Activated B cell treated with CpG ODN at 0.5 μM for 24 hours (primary cell): ENCODE results near the gene GIT1. TPM values are rescaled to one million over a fixed set of nuclear protein-coding genes. Genes with fewer than 3 reads are reported as not detected.
A peak's percentile ranks its signal among the peaks of the same experiment; 100 is the strongest.

Experiments used
- ATAC-seq: fragments of 200-7000 bp; cut with Tn5 transposase; one replicate; pipeline ENCODE4 v1.10.0; 2021; ENCODE audit warnings: low read depth, mild to moderate bottlenecking, moderate library complexity
- CTCF ChIA-PET: fragments of 350-600 bp; sonication (Branson Sonifier 250); formaldehyde crosslinking; loops from one replicate; lab custom pipeline; 2021; ENCODE audit warnings: antibody characterized with exemption; lab: Charles Lee
- POLR2A ChIA-PET: fragments of 350-600 bp; sonication (Branson Sonifier 250); formaldehyde crosslinking; loops from one replicate; lab custom pipeline; 2021; ENCODE audit warnings: antibody characterized with exemption; lab: Charles Lee
- DNase-seq: peaks from one replicate; pipeline ENCODE4 v3.0.0; 2022
- H3K27ac Mint-ChIP-seq: one replicate; pipeline ENCODE4 v1.8.0; 2020; ENCODE audit warnings: mixed read lengths
- H3K27me3 Mint-ChIP-seq: one replicate; pipeline ENCODE4 v1.8.0; 2021; ENCODE audit warnings: mixed read lengths
- H3K36me3 Mint-ChIP-seq: one replicate; pipeline ENCODE4 v1.8.0; 2021; ENCODE audit warnings: low read depth, mixed read lengths
- H3K4me1 Mint-ChIP-seq: one replicate; pipeline ENCODE4 v1.8.0; 2021; ENCODE audit warnings: mixed read lengths
- H3K4me3 Mint-ChIP-seq: one replicate; pipeline ENCODE4 v1.8.0; 2020; ENCODE audit warnings: mild to moderate bottlenecking, mixed read lengths
- H3K9me3 Mint-ChIP-seq: one replicate; pipeline ENCODE4 v1.8.0; 2020; ENCODE audit warnings: mixed read lengths
- intact Hi-C: fragments of 100-400 bp; cut with micrococcal nuclease; formaldehyde crosslinking; loops from one replicate; pipeline ENCODE4 v1.15.1; 2024
- total RNA-seq: library from RNA; stranded (reverse); gene quantifications from 2 replicates; pipeline ENCODE4 v1.2.3, GENCODE V29; 2022
- TF ChIP-seq, protein P1 (sequence below): fragments of 200-600 bp; IDR thresholded peaks from one replicate; pipeline ENCODE4 v1.8.0; 2022; ENCODE audit warnings: antibody characterized with exemption, mild to moderate bottlenecking

Gene GIT1
- total RNA-seq, 1 donor from 2014 or later: 45.3 TPM

DNA sequence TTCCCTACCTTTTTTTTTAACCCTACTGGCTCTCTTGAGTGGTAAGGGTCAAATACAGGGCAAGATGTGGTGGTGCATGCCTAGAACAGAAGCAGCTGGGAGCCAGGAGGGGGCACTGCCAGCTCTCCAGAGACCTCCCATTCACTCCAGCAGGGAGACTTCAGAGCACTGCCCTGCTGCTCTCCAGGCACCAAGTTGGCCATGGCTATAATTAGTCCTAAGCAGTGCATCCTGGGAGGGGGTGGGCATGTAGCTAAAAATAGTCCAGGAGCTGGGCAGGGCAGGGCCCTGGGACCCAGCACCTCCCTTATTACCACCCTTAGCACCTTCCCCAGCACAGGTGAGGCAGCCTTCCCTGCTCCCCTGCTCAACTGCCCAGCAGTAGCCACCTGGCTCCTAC, 29.8 kb upstream of the GIT1 start:
- H3K27me3 Mint-ChIP-seq: peaks cover 3% of the 10 kb centered on the region
- ATAC-seq (no peak), DNase-seq (no peak)
- TF ChIP-seq, protein P1, sequence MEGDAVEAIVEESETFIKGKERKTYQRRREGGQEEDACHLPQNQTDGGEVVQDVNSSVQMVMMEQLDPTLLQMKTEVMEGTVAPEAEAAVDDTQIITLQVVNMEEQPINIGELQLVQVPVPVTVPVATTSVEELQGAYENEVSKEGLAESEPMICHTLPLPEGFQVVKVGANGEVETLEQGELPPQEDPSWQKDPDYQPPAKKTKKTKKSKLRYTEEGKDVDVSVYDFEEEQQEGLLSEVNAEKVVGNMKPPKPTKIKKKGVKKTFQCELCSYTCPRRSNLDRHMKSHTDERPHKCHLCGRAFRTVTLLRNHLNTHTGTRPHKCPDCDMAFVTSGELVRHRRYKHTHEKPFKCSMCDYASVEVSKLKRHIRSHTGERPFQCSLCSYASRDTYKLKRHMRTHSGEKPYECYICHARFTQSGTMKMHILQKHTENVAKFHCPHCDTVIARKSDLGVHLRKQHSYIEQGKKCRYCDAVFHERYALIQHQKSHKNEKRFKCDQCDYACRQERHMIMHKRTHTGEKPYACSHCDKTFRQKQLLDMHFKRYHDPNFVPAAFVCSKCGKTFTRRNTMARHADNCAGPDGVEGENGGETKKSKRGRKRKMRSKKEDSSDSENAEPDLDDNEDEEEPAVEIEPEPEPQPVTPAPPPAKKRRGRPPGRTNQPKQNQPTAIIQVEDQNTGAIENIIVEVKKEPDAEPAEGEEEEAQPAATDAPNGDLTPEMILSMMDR: no peak
- H3K27ac Mint-ChIP-seq: no peak overlapping the region
- H3K9me3 Mint-ChIP-seq: no peaks in the 10 kb centered on the region
- intact Hi-C loops: loop anchor here (10.0 kb wide), 1 partner anchor 474 kb away; no protein-coding TSS in a partner anchor
- H3K4me3 Mint-ChIP-seq: no peak overlapping the region
- peaks cover 57% of the 10 kb centered on the region for H3K4me1 Mint-ChIP-seq
- no peaks in the 10 kb centered on the region for H3K36me3 Mint-ChIP-seq
- ChIA-PET CTCF (interaction anchor here (3.0 to 3.4 kb wide), 2 partner anchors 20 to 28 kb away, joined by 19 to 20 read pairs; no protein-coding TSS in a partner anchor), POLR2A (interaction anchor here (3.2 kb wide), 1 partner anchor 27 kb away, joined by 16 read pairs; the partner anchor contains the start of gene ANKRD13B)

DNA sequence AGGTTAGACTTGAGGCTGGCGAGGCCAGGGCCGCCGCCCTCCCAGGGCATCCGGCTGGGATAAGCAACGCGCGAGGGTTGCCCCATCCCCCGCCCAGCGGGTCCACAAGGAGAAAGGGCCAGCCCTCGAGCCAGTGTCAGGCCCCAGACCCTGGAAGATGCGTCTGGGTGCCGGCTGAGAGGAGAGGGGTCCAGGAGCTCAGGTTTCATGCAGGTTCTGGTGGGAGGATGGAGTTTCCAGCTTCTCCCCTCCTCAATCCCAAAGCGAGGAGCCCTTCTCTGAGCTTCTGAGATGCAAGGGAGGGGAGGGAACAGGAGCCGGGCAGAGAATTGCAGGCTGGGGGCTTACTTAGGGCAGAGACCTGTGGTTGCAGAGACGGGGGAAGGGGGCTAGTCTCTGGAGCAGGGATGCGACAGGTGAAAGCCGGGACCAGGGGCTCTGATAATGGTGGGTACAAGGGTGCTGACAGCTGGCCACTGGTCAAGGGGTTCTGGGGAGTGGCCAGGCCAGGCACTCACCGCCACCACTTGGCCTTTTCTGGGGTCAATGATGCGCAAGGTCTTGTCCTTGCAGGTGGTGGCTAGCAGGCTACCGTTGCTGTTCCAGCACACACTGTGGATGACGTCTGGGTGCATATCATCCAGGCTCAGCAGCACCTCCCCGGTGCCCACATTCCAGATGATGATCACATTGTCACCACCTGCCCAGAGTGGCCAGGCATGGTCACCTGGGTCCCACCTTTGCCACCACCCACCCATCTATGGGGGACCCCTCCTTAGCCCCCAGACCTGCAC, 29.0 kb upstream of the GIT1 start:
- peaks cover 57% of the 10 kb centered on the region for H3K4me1 Mint-ChIP-seq

DNA sequence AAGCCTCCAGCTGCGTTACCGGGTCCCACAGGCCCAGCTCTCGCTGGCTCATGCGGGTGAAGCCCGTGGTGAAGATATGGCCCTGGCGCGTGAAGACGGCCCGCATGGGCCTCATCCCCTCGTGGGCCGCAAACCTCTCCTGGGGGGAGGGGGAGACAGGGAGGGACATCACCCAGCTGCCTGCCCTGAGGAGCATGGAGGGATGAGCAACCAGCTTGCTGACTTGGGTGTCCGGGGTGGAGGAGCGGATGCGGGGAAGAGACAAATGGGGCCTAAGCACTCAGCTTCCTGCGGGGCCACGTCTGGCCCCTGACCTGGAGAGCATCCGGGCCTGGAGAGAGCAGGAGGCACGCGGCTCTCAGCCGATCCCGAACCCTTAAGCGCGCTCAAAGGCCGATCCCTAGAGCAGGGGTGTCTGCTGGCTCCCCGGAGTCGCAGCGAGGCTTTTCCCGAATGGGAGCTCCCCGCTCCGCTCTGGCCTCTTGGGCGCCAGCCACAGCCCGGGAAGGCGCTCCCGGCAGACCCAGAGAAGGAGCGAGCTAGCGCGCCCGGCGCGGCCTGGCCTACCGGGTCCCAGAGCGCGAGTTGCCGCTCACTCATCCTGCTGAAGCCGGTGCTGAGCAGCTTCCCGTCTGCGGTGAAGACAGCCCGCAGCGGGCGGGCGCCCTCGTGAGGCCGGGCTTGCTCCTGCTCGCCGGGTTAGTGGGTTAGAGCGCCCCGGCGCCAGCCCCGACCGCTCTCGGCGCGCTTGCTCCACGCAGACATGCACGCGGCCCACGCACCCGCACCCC, 28.2 kb upstream of the GIT1 start:
- H3K4me1 Mint-ChIP-seq: peaks cover 49% of the 10 kb centered on the region

More for the DNA sequence above, 29.0 kb upstream of the GIT1 start:
- TF ChIP-seq, protein P1: no peak
- Mint-ChIP-seq H3K4me3 (peak overlapping the region; percentile 46), H3K36me3 (no peaks in the 10 kb centered on the region), H3K27me3 (peaks cover 3% of the 10 kb centered on the region), H3K9me3 (no peaks in the 10 kb centered on the region), H3K27ac (no peak overlapping the region)
- ChIA-PET CTCF (interaction anchor here (0.9 to 4.2 kb wide), 16 partner anchors 21 to 475 kb away, joined by 3 to 57 read pairs (median 10); partner anchors contain the start of genes ANKRD13B and SSH2), POLR2A (interaction anchor here (0.6 to 3.2 kb wide), 16 partner anchors 8 to 469 kb away, joined by 3 to 18 read pairs (median 6); partner anchors contain the start of genes ABHD15, ANKRD13B, SSH2 and TP53I13)
- no peak for ATAC-seq
- intact Hi-C loops: loop anchor here (1.0 to 10.0 kb wide), 2 partner anchors 38 to 474 kb away; no protein-coding TSS in a partner anchor
- DNase-seq: no peak

DNA sequence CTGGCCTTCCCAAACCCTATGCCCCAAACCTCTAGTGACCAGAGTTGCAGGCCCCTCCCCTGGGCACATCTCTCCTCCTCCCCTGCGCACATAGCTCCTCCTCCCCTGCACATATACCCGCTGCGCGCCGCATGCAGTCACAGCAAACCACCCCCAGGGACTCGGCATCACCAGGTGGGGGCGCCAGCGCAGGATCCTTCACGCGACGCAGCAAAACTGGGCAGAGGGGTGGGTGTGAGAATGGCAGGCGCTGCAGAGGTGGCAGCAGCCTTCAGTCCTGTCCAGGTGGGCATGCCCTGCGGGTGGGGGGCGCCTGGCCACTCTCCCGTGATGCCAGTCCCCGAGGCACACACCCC, 27.7 kb upstream of the GIT1 start:
- POLR2A ChIA-PET: interaction anchor here (0.5 to 3.2 kb wide), 22 partner anchors 9 to 1258 kb away, joined by 3 to 18 read pairs (median 5); partner anchors contain the start of genes ABHD15, ANKRD13B, NUFIP2 and SSH2
- H3K36me3 Mint-ChIP-seq: no peaks in the 10 kb centered on the region
- intact Hi-C loops: loop anchor here (1.0 to 10.0 kb wide), 4 partner anchors 22 to 472 kb away; no protein-coding TSS in a partner anchor
- ATAC-seq (peak; percentile 79), DNase-seq (peak; percentile 75)
- peak overlapping the region; percentile 72 for H3K27ac Mint-ChIP-seq
- H3K27me3 Mint-ChIP-seq: peaks cover 3% of the 10 kb centered on the region
- peaks cover 46% of the 10 kb centered on the region for H3K4me1 Mint-ChIP-seq
- CTCF ChIA-PET: interaction anchor here (0.6 to 4.2 kb wide), 26 partner anchors 9 to 476 kb away, joined by 3 to 57 read pairs (median 4); partner anchors contain the start of genes ANKRD13B and SSH2
- TF ChIP-seq, protein P1: no peak
- no peaks in the 10 kb centered on the region for H3K9me3 Mint-ChIP-seq
- H3K4me3 Mint-ChIP-seq: peak overlapping the region; percentile 83

More for the DNA sequence above, 28.2 kb upstream of the GIT1 start:
- TF ChIP-seq, protein P1: peak; percentile 25
- peak; percentile 40 for ATAC-seq
- ChIA-PET CTCF (interaction anchor here (0.6 to 4.2 kb wide), 28 partner anchors 9 to 476 kb away, joined by 3 to 57 read pairs (median 4); partner anchors contain the start of genes ANKRD13B and SSH2), POLR2A (interaction anchor here (0.6 to 3.2 kb wide), 21 partner anchors 8 to 469 kb away, joined by 3 to 18 read pairs (median 5); partner anchors contain the start of genes ABHD15, ANKRD13B, SSH2 and TAOK1)
- intact Hi-C loops: loop anchor here (1.0 to 10.0 kb wide), 5 partner anchors 21 to 473 kb away; no protein-coding TSS in a partner anchor
- Mint-ChIP-seq H3K9me3 (no peaks in the 10 kb centered on the region), H3K4me3 (peak overlapping the region; percentile 83), H3K27me3 (peaks cover 3% of the 10 kb centered on the region), H3K27ac (peak overlapping the region; percentile 72), H3K36me3 (no peaks in the 10 kb centered on the region)
- DNase-seq: peak; percentile 80
